Prostate gland (tissue), 2 donors: ENCODE measurements around the gene FANCD2OS. TPM values are rescaled to one million over a fixed set of nuclear protein-coding genes. Genes with fewer than 3 reads are reported as not detected.

Experiments
- DNase-seq: peaks from one replicate; pipeline ENCODE4 v3.0.0-alpha.2; 2019; ENCODE audit warnings: low spot score
- H3K27ac ChIP-seq, 2 donors: fragments of 200-600 bp; sonication (generic); 2 replicates each; pipeline ENCODE4 v1.5.1; 2017 to 2019
- H3K27me3 ChIP-seq: fragments of 200-600 bp; sonication (generic); replicated peaks from 2 replicates; pipeline ENCODE4 v1.5.1; 2019; ENCODE audit not compliant: insufficient read depth
- H3K36me3 ChIP-seq, 2 donors: fragments of 200-600 bp; sonication (generic); 1 replicate in 1 of 2; 2 replicates in 1 of 2; pipeline versions ENCODE4 v1.5.1 to v1.8.1; 2017 to 2019
- H3K4me1 ChIP-seq: fragments of 200-600 bp; sonication (generic); replicated peaks from 2 replicates; pipeline ENCODE4 v1.5.1; 2019
- H3K4me3 ChIP-seq, 2 donors: fragments of 200-600 bp; sonication (generic); 2 replicates each; pipeline ENCODE4 v1.5.1; 2017 to 2019
- H3K9me3 ChIP-seq: fragments of 200-600 bp; sonication (generic); 2 replicates; pipeline ENCODE4 v1.5.1; 2017
- POLR2A ChIP-seq: fragments of 450-650 bp; IDR thresholded peaks from one replicate; pipeline ENCODE4 v1.6.1; 2016; ENCODE audit warnings: antibody characterized with exemption, mild to moderate bottlenecking
- POLR2AphosphoS5 ChIP-seq: sonication (generic); formaldehyde crosslinking; IDR thresholded peaks from one replicate; pipeline ENCODE4 v1.6.1; 2017; ENCODE audit warnings: antibody characterized with exemption
- WGBS: methylation state at CpG from one replicate; pipeline ENCODE4 v1.1.5; 2018; 5-methylcytosine and 5-hydroxymethylcytosine counted together
- intact Hi-C: fragments of 100-400 bp; cut with DNase I; formaldehyde crosslinking; loops from one replicate; pipeline ENCODE4 v1.14.2; 2022
- total RNA-seq, 2 donors: library from RNA; depleted of rRNA; stranded (reverse); fragments of >200 nt; gene quantifications; one replicate each; pipeline ENCODE4 v1.1.0, GENCODE V29; 2016
- TF ChIP-seq, protein P1 (sequence below), 4 experiments: fragments of 200-600 bp in 2 of 4; fragments of 450-650 bp in 2 of 4; sonication (generic) in 2 of 4; IDR thresholded peaks; 1 replicate in 3 of 4; 2 replicates in 1 of 4; pipeline ENCODE4 v1.5.1; 2016 to 2019; ENCODE audit warnings: antibody characterized with exemption in 4 of 4, mild to moderate bottlenecking in 2 of 4, moderate library complexity in 2 of 4

Gene FANCD2OS
- total RNA-seq, 2 donors from 2014 or later, result 1.1 to 2.3 TPM

DNA sequence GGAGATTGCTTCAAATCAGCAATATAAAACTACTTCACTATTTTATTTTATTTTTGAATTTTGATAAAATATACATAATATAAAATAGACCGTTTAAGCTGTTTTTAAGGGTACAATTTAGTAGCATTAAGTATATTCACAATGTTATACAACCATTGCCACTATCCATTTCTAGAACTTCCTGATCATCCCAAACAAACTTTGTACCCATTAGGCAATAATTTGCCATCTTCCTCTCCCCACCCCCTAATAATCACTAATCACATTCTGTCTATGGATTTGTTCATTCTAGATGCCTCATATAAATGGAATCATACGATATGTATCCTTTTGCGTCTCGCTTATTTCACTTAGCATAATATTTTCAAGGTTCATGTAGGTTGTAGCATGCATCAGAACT lies 53.0 kb downstream of the FANCD2OS start:
- WGBS, result 94% methylated on average over 4 of the region's 4 CpGs
- TF ChIP-seq, protein P1, sequence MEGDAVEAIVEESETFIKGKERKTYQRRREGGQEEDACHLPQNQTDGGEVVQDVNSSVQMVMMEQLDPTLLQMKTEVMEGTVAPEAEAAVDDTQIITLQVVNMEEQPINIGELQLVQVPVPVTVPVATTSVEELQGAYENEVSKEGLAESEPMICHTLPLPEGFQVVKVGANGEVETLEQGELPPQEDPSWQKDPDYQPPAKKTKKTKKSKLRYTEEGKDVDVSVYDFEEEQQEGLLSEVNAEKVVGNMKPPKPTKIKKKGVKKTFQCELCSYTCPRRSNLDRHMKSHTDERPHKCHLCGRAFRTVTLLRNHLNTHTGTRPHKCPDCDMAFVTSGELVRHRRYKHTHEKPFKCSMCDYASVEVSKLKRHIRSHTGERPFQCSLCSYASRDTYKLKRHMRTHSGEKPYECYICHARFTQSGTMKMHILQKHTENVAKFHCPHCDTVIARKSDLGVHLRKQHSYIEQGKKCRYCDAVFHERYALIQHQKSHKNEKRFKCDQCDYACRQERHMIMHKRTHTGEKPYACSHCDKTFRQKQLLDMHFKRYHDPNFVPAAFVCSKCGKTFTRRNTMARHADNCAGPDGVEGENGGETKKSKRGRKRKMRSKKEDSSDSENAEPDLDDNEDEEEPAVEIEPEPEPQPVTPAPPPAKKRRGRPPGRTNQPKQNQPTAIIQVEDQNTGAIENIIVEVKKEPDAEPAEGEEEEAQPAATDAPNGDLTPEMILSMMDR (IDR thresholded peaks at IDR 0.05), result no peak
- TF ChIP-seq POLR2AphosphoS5 (no peak), POLR2A (no peak)
- Histone ChIP-seq H3K4me1 (no peaks in the 10 kb centered on the region), H3K36me3 (no peaks in the 10 kb centered on the region), H3K9me3 (no peaks in the 10 kb centered on the region), H3K27me3 (no peaks in the 10 kb centered on the region), H3K4me3 (no peak overlapping the region), H3K27ac (no peak overlapping the region)
- no peak for DNase-seq
- intact Hi-C loops, result no loop called here

Other genes with a start within 250 kb of the FANCD2OS start
- gene CIDEC, start 228.0 kb downstream of the FANCD2OS start, total RNA-seq, result 1 to 10 TPM in 1 of 2 donors, not detected in 1; 3.5 TPM
- gene JAGN1, start 217.6 kb downstream of the FANCD2OS start, total RNA-seq, result 10 to 100 TPM; 37.0 to 61.5 TPM
- gene IL17RE, start 205.4 kb downstream of the FANCD2OS start, total RNA-seq, result 10 to 100 TPM; 10.1 to 28.2 TPM
- gene IL17RC, start 191.2 kb downstream of the FANCD2OS start, total RNA-seq, result 100 to 1,000 TPM in 1 of 2 donors, 10 to 100 TPM in 1; 80.7 to 152 TPM
- gene CRELD1, start 174.4 kb downstream of the FANCD2OS start, total RNA-seq, result 10 to 100 TPM; 46.9 to 64.9 TPM
- 10 to 100 TPM in 1 of 2 donors, 1 to 10 TPM in 1; 8.9 to 10.1 TPM for gene PRRT3, start 155.8 kb downstream of the FANCD2OS start, total RNA-seq
- 100 to 1,000 TPM in 1 of 2 donors, 10 to 100 TPM in 1; 69.9 to 102 TPM for gene EMC3, start 121.4 kb downstream of the FANCD2OS start, total RNA-seq
- gene FANCD2, start 81.8 kb downstream of the FANCD2OS start, total RNA-seq, result 10 to 100 TPM in 1 of 2 donors, 1 to 10 TPM in 1; 7.6 to 13.2 TPM
- 100 to 1,000 TPM; 118 to 126 TPM for gene BRK1, start 7.4 kb upstream of the FANCD2OS start, total RNA-seq
- gene VHL, start 33.5 kb upstream of the FANCD2OS start, total RNA-seq, result 10 to 100 TPM; 59.5 to 67.7 TPM
- gene IRAK2, start 56.7 kb upstream of the FANCD2OS start, total RNA-seq, result 1 to 10 TPM; 5.1 to 7.6 TPM
- gene TATDN2, start 140.2 kb upstream of the FANCD2OS start, total RNA-seq, result 10 to 100 TPM; 25.4 to 27.1 TPM
- gene GHRL, start 184.7 kb upstream of the FANCD2OS start, total RNA-seq, result 1 to 10 TPM in 1 of 2 donors, not detected in 1; 3.0 TPM
- gene SEC13, start 212.9 kb upstream of the FANCD2OS start, total RNA-seq, result 100 to 1,000 TPM; 108 to 117 TPM